Measurements from ENCODE around the gene ERP27.

Gene ERP27

DNA sequence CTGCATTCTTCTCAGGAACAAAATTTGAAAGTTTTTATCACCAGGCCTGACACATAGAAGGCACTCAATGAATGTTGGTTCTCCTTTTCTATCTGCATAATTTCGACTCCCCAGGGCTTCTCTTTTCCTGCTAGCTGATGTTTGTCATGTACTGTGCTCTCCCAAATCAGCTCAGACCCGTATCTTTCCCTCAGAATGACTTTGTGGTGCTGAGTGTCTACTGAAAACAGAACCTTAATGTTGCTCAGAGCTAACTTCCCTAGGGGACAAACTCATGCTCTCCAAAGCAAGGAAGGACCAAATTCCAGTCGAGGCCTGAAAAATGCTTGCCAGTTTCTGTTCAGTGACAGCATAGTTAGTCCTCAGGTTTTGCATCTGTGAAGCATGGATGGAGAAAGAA, 21.1 kb upstream of the ERP27 start:
- DNase-seq (ENCODE audit: low read depth), result no peak
- Histone ChIP-seq H3K4me3 (ENCODE audit: low read length) (no peak overlapping the region), H3K27me3 (replicated peaks; ENCODE audit: control insufficient read depth, insufficient read depth, low read length) (no peaks in the 10 kb centered on the region), H3K4me1 (ENCODE audit: control insufficient read depth, insufficient read depth, low read length) (peaks cover 10% of the 10 kb centered on the region), H3K36me3 (ENCODE audit: control insufficient read depth, insufficient read depth, low read length, severe bottlenecking) (no peaks in the 10 kb centered on the region), H3K9me3 (ENCODE audit: control insufficient read depth, low read length) (no peaks in the 10 kb centered on the region), H3K9ac (ENCODE audit: low read length) (no peak overlapping the region)

GRCh38 chr12:14959126-14959440, 20.7 kb upstream of the ERP27 start:
- no peaks in the 10 kb centered on the region for H3K27me3 ChIP-seq (replicated peaks; ENCODE audit: control insufficient read depth, insufficient read depth, low read length)
- peaks cover 10% of the 10 kb centered on the region for H3K4me1 ChIP-seq (ENCODE audit: control insufficient read depth, insufficient read depth, low read length)
- DNase-seq (ENCODE audit: low read depth), result no peak
- no peak overlapping the region for H3K9ac ChIP-seq (ENCODE audit: low read length)
- no peak overlapping the region for H3K4me3 ChIP-seq (ENCODE audit: low read length)
- H3K9me3 ChIP-seq (ENCODE audit: control insufficient read depth, low read length), result no peaks in the 10 kb centered on the region
- no peaks in the 10 kb centered on the region for H3K36me3 ChIP-seq (ENCODE audit: control insufficient read depth, insufficient read depth, low read length, severe bottlenecking)

- H3K36me3 ChIP-seq (ENCODE audit: control insufficient read depth, insufficient read depth, low read length, severe bottlenecking), result no peaks in the 10 kb centered on the region
- H3K27me3 ChIP-seq (replicated peaks; ENCODE audit: control insufficient read depth, insufficient read depth, low read length), result no peaks in the 10 kb centered on the region
- no peak overlapping the region for H3K4me3 ChIP-seq (ENCODE audit: low read length)
- no peaks in the 10 kb centered on the region for H3K9me3 ChIP-seq (ENCODE audit: control insufficient read depth, low read length)
- H3K9ac ChIP-seq (ENCODE audit: low read length), result no peak overlapping the region
- peaks cover 10% of the 10 kb centered on the region for H3K4me1 ChIP-seq (ENCODE audit: control insufficient read depth, insufficient read depth, low read length)
- DNase-seq (ENCODE audit: low read depth), result no peak
Measured at GRCh38 chr12:14958361-14959125, 20.2 kb upstream of the ERP27 start.

- Histone ChIP-seq H3K4me1 (ENCODE audit: control insufficient read depth, insufficient read depth, low read length) (peaks cover 10% of the 10 kb centered on the region), H3K9me3 (ENCODE audit: control insufficient read depth, low read length) (no peaks in the 10 kb centered on the region), H3K9ac (ENCODE audit: low read length) (no peak overlapping the region), H3K4me3 (ENCODE audit: low read length) (no peak overlapping the region), H3K27me3 (replicated peaks; ENCODE audit: control insufficient read depth, insufficient read depth, low read length) (no peaks in the 10 kb centered on the region), H3K36me3 (ENCODE audit: control insufficient read depth, insufficient read depth, low read length, severe bottlenecking) (no peaks in the 10 kb centered on the region)
- no peak for DNase-seq (ENCODE audit: low read depth)
Measured at GRCh38 chr12:14957551-14958168, 19.3 kb upstream of the ERP27 start.

DNA sequence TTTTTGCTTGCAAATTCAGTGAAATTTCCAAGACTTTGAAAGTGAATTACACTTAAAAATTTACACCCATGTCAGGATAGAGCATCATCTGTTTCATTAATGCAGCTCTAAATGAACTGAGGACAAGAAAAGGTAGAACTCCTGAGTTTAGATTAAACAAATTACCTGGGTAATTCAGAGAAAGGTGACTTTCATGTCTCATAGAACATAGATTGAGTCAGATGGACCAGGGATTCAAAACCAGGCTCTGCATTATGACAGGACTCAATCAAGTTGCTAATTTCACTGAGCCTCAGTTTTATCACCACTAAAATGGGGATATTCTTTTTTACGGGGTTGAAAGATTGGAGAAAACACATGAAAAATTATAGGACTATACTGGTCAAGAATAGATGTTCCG, 18.6 kb upstream of the ERP27 start:
- no peak overlapping the region for H3K9ac ChIP-seq (ENCODE audit: low read length)
- H3K36me3 ChIP-seq (ENCODE audit: control insufficient read depth, insufficient read depth, low read length, severe bottlenecking), result no peaks in the 10 kb centered on the region
- no peaks in the 10 kb centered on the region for H3K9me3 ChIP-seq (ENCODE audit: control insufficient read depth, low read length)

GRCh38 chr12:14956024-14956891, 17.9 kb upstream of the ERP27 start:
- H3K27me3 ChIP-seq (replicated peaks; ENCODE audit: control insufficient read depth, insufficient read depth, low read length), result no peaks in the 10 kb centered on the region
- no peak for DNase-seq (ENCODE audit: low read depth)
- no peak overlapping the region for H3K4me3 ChIP-seq (ENCODE audit: low read length)
- H3K36me3 ChIP-seq (ENCODE audit: control insufficient read depth, insufficient read depth, low read length, severe bottlenecking), result no peaks in the 10 kb centered on the region
- H3K9ac ChIP-seq (ENCODE audit: low read length), result no peak overlapping the region
- no peaks in the 10 kb centered on the region for H3K9me3 ChIP-seq (ENCODE audit: control insufficient read depth, low read length)
- H3K4me1 ChIP-seq (ENCODE audit: control insufficient read depth, insufficient read depth, low read length), result peaks cover 19% of the 10 kb centered on the region

More for the DNA sequence above, 18.6 kb upstream of the ERP27 start:
- H3K4me1 ChIP-seq (ENCODE audit: control insufficient read depth, insufficient read depth, low read length), result peaks cover 14% of the 10 kb centered on the region
- no peaks in the 10 kb centered on the region for H3K27me3 ChIP-seq (replicated peaks; ENCODE audit: control insufficient read depth, insufficient read depth, low read length)
- no peak overlapping the region for H3K4me3 ChIP-seq (ENCODE audit: low read length)
- no peak for DNase-seq (ENCODE audit: low read depth)

DNA sequence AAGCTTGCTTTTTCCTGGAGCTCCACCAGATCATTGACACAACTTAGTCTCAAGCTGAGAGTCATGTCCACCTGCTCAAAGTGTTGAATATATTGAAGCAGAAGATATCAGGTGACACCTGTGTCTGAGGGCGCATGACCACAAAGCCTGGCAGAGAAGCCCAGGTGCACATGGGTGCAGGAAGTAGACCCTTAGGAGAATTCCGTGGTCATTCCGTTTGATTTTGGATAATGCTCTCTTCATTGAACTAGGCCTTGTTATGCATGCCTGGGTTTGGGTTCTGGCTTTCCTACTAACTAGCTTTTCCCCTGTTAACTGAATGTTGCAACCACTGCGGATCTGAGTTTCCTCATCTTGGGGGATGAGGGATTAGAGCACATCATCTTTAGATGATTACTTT, 15.9 kb upstream of the ERP27 start:
- no peak for DNase-seq (ENCODE audit: low read depth)
- H3K9me3 ChIP-seq (ENCODE audit: control insufficient read depth, low read length), result no peaks in the 10 kb centered on the region
- H3K9ac ChIP-seq (ENCODE audit: low read length), result no peak overlapping the region
- peaks cover 15% of the 10 kb centered on the region for H3K4me1 ChIP-seq (ENCODE audit: control insufficient read depth, insufficient read depth, low read length)
- no peaks in the 10 kb centered on the region for H3K36me3 ChIP-seq (ENCODE audit: control insufficient read depth, insufficient read depth, low read length, severe bottlenecking)
- no peak overlapping the region for H3K4me3 ChIP-seq (ENCODE audit: low read length)
- no peaks in the 10 kb centered on the region for H3K27me3 ChIP-seq (replicated peaks; ENCODE audit: control insufficient read depth, insufficient read depth, low read length)

GRCh38 chr12:14953752-14954151, 15.4 kb upstream of the ERP27 start:
- Histone ChIP-seq H3K9me3 (ENCODE audit: control insufficient read depth, low read length) (no peaks in the 10 kb centered on the region), H3K9ac (ENCODE audit: low read length) (no peak overlapping the region), H3K36me3 (ENCODE audit: control insufficient read depth, insufficient read depth, low read length, severe bottlenecking) (no peaks in the 10 kb centered on the region), H3K4me3 (ENCODE audit: low read length) (no peak overlapping the region), H3K4me1 (ENCODE audit: control insufficient read depth, insufficient read depth, low read length) (peaks cover 19% of the 10 kb centered on the region), H3K27me3 (replicated peaks; ENCODE audit: control insufficient read depth, insufficient read depth, low read length) (no peaks in the 10 kb centered on the region)
- no peak for DNase-seq (ENCODE audit: low read depth)

DNA sequence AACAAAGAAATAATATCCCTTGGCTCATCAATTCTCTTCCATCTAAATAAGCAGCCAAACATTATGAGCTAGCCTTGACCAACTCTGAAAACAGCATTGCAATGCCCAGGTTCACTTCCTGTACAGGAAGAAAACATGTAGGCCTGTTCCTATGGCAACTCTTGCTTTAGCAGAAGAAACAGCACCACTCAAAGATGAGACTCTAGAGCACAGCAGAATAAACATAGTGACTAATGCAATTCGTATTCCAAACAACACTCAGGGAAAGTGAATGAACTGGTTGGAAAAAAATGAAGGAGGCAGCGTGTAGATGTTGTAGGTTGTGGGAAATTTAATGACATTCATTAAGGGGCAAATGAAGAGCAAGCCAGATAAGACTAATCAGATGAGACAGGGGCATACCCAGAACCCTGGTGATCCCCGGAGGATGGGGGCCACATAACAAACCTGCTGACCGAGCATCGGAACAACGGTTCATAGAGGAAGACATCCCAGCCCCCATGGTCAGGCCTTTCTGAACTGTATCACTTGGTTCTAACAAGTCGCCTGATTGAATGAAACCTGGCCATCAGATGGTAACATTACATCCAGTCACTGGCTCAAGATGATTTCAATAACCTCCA, 14.1 kb upstream of the ERP27 start:
- H3K36me3 ChIP-seq (ENCODE audit: control insufficient read depth, insufficient read depth, low read length, severe bottlenecking), result no peaks in the 10 kb centered on the region
- no peak overlapping the region for H3K9ac ChIP-seq (ENCODE audit: low read length)
- no peaks in the 10 kb centered on the region for H3K9me3 ChIP-seq (ENCODE audit: control insufficient read depth, low read length)
- DNase-seq (ENCODE audit: low read depth), result peak; percentile 78
- no peaks in the 10 kb centered on the region for H3K27me3 ChIP-seq (replicated peaks; ENCODE audit: control insufficient read depth, insufficient read depth, low read length)
- peaks cover 24% of the 10 kb centered on the region for H3K4me1 ChIP-seq (ENCODE audit: control insufficient read depth, insufficient read depth, low read length)
- no peak overlapping the region for H3K4me3 ChIP-seq (ENCODE audit: low read length)

DNA sequence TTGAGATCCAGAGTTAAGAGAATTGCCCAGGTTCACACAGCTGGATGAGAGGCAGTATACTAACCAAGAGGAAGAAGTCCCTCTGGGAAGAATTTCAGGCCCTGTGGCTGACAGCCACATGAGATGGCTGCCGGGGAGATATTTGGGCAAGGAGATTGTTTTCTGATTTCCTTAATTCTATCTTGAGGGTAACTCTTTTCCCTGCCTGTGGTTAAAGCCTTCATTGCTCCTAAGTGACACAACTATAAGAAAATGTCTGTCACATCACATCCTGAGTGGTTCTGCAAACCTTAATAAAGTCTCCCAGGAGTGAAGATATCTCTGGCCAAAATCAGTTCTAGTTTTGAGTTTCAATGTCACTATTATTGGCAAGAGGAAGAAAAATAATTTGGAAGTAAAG, 13.5 kb upstream of the ERP27 start:
- H3K27me3 ChIP-seq (replicated peaks; ENCODE audit: control insufficient read depth, insufficient read depth, low read length), result no peaks in the 10 kb centered on the region
- H3K9ac ChIP-seq (ENCODE audit: low read length), result no peak overlapping the region
- H3K9me3 ChIP-seq (ENCODE audit: control insufficient read depth, low read length), result no peaks in the 10 kb centered on the region
- DNase-seq (ENCODE audit: low read depth), result no peak
- H3K4me3 ChIP-seq (ENCODE audit: low read length), result no peak overlapping the region
- peaks cover 22% of the 10 kb centered on the region for H3K4me1 ChIP-seq (ENCODE audit: control insufficient read depth, insufficient read depth, low read length)
- H3K36me3 ChIP-seq (ENCODE audit: control insufficient read depth, insufficient read depth, low read length, severe bottlenecking), result no peaks in the 10 kb centered on the region

All from adipocyte (in vitro differentiated cells).